Measurements from ENCODE around the gene MFAP1.
"Not testable (repeated sequence)": the region's sequence is repeated elsewhere in the genome, so short reads cannot be mapped to it uniquely, and the experiment has no call there.

The MFAP1 gene, protein sequence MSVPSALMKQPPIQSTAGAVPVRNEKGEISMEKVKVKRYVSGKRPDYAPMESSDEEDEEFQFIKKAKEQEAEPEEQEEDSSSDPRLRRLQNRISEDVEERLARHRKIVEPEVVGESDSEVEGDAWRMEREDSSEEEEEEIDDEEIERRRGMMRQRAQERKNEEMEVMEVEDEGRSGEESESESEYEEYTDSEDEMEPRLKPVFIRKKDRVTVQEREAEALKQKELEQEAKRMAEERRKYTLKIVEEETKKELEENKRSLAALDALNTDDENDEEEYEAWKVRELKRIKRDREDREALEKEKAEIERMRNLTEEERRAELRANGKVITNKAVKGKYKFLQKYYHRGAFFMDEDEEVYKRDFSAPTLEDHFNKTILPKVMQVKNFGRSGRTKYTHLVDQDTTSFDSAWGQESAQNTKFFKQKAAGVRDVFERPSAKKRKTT

DNA sequence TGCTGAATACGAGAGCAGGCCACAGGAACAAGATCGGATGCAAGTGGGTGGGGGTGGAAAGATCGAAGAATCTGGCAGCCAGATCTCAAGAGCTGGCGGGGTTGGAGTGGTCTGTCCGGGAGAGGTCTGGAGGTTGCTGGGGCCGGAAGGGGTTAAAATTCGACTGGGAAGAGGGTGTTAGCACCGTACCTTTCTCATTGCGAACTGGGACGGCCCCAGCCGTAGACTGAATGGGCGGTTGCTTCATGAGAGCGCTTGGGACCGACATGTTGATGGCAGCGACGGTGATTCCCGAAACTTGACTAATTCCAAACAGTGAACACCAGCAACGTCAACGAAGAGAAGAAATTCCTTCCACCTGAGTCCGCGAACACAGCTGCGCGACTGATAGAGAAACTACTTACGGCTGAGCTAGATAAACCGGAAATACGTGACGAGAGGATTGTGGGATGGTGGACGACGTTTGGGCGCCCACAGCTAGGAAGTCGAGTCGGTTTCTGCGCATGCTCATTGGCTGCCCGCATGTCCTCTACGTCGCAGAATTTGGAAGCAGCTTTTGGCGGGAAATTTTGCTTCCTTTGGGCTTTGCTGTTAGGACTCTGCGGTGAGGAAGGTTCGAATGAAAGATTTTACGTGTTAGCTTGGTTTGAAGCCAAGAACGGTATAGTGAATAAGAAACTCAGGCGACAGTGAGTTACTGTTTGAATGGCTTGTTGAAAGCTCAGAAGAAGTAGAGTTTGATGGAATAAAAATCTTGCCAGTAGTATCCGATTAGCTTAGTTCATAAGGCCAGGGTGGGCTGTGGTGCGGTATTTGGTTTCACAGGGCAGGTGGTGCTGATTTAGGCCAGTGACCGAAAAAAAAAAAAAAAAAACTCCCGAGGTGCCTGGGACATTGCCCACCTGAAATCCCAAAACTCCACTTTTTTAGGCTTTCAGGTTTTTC, at the start of gene MFAP1:
MFAP1 (minus strand) TSS at position 389 of the 945 bp plus-strand sequence; CDS start at position 268, 121 bp downstream.
- FAIRE-seq, result peak; percentile 84

DNA sequence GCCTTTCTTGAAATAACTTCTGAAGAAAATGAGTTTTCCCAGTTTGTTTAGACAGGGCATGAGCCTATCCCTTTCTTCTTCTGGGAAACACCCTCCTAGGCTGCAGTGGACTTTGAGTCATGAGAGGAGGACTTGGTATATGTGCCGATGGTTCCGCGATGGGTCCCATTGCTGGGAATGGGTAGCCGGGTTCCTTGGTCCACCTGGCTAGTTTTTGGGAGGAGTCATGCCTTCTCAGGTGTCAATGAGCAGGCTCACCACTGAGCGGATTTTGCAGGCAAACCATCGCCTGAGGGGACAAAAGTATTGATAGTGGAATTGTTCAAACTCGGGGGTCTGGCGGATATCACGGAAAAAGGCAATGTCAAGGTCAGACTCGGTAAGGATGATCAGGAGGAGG, 49.2 kb upstream of the MFAP1 start:
- FAIRE-seq, result no peak

DNA sequence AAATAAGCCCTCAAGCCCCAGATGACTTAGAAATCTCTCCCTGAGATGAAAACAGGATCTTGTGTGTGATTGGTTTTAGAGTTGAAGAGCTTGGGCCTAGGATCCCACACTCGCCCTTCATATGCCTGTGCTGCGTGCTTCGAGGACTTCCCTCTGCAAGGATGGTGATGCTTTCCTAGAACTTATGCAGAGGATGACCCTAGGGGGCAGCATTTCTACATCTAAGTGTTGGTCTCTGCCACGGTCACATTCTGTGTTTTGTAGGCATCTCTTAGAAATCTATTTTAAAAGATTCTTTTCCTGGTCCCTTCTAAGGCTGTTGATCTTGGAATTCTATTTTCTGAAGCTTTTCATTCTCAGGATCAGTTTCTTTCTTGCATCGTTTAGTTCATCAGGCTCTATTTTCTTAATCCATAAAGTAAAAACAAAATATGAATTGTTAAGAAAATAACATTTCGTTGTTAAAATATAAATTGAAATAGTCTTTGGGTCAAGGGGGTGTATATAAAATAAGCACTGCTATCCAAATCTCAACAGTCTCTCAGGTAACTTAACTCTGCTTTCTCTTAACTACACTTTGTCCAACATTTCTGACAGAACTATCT, 48.0 kb upstream of the MFAP1 start:
- no peak for FAIRE-seq

DNA sequence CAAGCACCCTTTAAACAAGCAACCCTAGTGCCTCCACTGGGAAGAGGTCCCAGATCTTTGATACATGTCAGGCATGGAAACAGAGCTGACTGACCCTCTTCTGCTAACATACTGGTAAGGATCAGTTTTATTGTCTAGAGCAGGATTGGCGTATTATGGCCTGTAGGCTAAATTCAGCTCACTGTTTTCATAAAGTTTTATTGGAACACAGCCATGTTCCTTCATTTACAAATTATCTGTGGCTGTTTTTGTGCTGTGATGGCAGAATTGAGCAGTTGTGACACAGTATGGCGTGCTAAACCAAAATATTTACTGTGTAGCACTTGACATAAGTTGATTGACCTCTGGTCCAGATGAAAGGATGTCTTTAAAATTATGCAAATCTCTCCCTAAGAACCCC, 47.3 kb upstream of the MFAP1 start:
- no peak for FAIRE-seq

DNA sequence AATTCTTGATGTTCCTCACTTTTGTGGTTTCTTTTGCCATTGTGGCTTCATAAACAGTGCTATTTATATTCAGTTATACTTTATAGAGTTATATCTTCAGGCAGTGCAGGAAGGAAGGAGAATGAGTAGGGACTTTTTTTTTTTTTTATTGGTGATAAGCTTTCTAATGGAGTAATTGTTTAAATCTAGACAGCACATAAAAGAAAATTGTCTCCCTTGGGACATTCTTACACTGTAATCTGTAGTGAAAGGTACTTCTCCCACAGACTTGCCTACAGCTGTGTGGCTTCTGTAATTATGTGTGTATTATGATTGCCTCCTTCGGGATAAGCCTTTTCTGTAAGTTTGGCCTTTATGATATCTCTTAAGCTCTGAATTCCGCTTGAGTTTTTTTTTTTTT, 43.9 kb upstream of the MFAP1 start:
- FAIRE-seq, result no peak

DNA sequence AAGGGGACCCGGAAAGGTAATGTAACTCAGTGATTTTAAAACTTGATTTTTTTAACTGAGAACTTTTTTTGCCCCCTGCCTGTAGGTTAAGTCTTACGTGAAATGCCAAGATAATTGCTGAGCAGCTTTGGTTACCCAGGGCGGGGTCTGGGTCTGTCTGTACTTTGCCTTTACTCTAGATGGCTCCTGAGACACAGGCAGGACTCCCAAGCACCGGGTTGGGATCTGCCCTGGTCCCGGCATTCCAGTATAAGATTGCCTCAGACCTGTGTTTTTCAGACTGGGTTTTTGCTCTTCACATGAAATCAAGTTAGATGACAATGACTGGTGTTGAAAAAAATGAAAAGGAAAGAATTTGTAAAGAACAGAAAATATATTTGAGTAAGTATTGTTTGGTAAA, 42.6 kb upstream of the MFAP1 start:
- no peak for FAIRE-seq

DNA sequence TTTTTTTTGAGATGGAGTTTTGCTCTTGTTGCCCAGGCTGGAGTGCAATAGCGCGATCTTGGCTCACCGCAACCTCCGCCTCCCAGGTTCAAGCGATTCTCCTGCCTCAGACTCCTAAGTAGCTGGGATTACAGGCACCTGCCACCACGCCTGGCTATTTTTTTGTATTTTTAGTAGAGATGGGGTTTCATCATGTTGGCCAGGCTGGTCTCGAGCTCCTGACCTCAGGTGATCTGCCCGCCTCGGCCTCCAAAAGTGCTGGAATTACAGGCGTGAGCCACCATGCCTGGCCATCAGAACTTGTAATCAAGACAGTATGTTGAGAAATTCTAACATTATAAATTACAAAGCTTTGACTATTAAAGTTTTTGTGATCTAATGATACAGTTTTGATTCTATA, 42.1 kb upstream of the MFAP1 start:
- not testable (repeated sequence) for FAIRE-seq

DNA sequence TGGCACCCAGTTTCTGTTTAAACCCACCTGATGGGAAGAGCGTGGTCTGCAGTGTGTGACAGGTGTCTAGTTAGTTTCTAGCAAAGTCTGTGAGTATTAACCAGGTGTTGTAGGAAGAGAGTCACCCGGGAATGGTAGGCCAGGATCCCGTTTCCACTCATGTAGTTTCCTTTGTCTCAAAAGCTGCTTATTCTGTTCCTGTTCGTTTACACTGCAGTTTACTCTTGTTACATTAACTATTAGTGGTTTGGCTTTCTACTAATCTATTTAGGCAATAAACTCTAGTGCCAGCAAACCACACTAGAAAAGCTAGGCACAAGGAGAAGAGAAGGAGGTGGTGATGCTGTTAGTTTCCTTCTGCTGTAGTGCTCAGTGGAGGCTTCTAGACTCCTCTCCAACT, 35.1 kb upstream of the MFAP1 start:
- no peak for FAIRE-seq

DNA sequence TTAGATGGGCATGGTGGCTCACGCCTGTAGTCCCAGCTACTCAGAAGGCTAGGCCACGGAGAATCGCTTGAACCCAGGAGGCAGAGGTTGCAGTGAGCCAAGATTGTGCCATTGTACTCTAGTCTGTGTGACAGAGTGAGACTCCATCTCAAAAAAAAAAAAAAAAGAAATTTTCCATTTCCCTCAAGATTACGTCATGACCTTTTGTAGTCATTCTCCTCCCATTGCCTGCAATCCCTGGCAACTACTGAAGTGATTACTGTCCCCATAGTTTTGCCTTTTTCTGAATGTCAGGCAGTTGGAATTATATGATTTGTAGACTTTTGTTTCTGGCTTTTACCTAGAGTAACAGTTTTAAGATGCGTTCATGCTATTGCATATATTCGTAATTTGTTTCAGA, 30.3 kb upstream of the MFAP1 start:
- no peak for FAIRE-seq

DNA sequence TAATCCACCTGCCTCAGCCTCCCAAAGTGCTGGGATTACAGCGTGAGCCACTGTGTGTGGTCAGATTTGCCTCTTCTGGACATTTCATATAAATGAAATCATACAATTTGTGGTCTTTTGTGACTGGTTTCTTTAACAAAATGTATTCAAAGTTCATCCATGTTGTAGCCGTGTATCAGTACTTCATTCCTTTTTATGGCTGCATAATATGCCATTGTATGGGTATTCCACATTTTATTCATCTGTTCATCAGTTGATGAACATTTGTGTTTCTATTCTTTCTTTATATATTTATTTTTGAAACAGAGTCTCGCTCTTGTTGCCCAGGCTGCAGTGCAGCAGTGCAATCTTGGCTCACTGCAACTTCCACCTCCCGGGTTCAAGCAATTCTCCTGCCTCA, 28.1 kb upstream of the MFAP1 start:
- no peak for FAIRE-seq

DNA sequence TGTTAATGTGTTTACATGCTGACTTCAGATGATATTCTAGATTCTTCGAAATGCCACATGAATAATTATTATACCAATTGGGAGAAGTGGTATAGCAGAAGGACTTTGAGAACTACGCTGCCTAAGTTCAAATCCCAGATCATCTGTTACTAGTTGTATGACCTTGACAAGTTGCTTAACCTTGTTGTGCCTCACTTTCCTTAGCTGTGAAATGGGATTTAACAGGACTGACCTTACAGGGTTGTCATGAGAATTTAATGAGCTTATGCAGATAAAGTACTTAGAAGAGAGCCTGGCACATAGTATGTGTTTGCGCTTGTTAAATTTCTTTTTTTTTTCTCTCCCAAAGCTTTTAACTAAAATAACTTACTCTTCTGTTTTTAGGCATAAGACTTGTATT, 26.8 kb upstream of the MFAP1 start:
- no peak for FAIRE-seq

DNA sequence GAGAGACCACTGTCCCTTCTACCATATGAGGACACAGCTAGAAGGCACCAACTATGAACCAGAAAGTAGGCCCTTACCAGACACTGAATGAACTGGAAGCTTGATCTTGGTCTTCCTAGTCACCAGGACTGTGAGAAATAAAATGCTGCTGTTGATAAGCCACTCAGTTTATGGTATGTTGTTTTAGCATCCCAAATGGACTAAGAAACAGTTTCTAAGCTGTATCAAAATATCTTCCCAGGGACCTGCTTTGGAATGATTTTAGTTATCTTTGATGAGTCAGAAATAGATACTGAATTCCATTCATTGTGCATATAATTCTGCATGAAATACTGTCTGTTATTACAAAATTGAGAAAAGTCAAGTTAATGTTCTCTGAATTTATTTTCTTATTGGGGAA, 20.9 kb upstream of the MFAP1 start:
- no peak for FAIRE-seq

DNA sequence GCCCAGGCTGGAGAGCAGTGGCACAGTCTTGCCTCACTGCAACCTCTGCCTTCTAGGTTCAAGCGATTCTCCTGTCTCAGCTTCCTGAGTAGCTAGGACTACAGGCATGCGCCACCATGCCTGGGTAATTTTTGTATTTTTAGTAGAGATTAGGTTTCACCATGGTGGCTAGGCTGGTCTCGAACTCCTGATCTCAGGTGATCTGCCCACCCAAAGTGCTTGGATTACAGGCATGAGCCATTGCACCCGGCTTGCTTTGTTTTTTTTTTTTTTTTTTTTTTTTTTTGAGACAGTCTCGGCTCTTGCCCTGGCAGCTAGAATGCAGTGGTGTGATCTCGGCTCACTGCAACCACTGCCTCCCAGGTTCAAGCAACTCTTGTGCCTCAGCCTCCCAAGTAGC, 8.0 kb upstream of the MFAP1 start:
- not testable (repeated sequence) for FAIRE-seq

DNA sequence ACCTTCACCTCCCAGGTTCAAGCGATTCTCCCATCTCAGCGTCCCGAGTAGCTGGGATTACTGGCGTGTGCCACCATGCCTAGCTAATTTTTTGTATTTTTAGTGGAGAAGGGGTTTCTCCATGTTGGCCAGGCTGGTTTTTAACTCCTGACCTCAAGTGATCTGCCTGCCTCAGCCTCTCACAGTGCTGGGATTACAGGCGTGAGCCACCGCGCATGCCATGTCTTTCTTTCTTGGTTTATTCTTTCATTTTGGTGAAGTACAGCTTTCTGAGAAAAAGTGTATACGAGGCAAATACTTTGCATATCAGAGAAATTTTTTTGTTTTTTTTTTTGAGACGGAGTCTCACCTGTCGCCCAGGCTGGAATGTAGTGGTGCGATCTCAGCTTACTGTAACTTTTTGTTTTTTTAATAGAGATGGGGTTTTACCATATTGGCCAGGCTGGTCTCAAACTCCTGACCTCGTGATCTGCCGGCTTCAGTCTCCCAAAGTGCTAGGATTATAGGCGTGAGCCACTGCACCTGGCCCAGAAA, 7.1 kb upstream of the MFAP1 start:
- FAIRE-seq, result not testable (repeated sequence)

DNA sequence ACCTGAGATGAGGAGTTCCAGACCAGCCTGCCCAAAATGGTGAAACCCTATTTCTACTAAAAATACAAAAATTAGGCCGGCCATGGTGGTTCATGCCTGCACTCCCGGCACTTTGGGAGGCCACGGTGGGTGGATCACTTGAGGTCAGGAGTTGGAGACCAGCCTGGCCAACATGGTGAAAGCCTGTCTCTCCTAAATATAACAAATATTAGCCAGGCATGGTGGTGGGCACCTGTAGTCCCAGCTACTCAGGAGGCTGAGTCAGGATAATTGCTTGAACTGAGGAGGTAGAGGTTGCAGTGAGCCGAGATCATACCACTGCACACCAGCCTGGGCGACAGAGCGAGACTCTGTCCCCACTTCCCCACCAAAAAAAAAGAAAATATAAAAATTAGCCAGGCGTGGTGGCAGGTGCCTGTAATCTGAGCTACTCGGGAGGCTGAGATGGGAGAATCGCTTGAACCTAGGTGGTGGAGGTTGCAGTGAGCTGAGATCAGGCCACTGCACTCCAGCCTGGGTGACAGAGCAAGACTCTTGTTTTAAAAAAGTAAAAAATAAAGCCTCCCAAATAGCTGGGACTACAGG, 6.3 kb upstream of the MFAP1 start:
- not testable (repeated sequence) for FAIRE-seq

DNA sequence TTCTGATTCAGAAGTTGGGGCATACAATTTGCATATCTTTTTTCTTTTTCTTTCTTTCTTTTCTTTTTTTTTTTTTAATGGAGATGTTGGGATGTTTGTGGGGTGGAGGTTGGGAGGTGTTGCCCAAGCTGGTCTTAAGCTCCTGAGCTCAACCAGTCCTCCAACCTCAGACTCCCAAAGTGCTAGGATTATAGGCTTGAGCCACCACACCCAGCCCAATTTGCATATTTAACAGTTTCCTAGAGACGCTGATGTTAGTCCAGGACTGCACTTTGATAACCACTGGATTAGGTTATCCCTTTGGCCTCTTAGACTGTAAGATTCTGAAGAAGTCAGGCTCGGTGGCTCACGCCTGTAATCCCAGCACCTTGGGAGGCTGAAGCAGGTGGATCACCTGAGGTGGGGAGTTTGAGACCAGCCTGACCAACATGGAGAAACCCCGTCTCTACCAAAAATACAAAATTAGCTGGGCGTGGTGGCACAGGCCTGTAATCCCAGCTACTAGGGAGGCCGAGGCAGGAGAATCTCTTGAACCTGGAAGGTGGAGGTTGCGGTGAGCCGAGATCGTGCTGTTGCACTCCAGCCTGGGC, 5.6 kb upstream of the MFAP1 start:
- not testable (repeated sequence) for FAIRE-seq

DNA sequence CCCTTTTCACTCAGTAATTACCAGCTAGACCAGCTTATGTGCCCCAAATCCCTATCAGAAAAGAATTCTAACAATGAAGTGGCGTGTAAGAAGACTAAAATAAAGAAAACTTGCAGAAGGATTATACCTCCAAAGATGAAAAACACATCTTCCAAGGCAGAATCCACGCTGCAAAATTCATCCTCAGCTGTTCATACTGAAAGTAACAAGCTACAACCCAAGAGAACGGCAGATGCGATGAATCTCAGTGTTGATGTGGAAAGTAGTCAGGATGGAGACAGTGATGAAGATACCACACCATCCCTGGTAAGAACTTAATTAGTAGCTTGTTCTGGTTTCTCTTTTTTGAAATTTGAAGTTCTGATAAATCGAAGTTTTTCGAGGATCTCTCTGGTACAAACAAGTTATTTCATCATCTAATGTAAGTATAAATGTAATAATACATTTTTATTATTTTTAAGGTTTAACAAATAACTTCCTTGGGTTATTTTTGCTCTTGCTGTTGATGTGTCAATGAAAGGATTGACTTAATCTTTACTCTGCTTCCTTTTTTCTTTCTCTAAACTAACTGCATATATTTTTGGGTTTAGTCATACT, 3.7 kb upstream of the MFAP1 start:
- FAIRE-seq, result no peak

DNA sequence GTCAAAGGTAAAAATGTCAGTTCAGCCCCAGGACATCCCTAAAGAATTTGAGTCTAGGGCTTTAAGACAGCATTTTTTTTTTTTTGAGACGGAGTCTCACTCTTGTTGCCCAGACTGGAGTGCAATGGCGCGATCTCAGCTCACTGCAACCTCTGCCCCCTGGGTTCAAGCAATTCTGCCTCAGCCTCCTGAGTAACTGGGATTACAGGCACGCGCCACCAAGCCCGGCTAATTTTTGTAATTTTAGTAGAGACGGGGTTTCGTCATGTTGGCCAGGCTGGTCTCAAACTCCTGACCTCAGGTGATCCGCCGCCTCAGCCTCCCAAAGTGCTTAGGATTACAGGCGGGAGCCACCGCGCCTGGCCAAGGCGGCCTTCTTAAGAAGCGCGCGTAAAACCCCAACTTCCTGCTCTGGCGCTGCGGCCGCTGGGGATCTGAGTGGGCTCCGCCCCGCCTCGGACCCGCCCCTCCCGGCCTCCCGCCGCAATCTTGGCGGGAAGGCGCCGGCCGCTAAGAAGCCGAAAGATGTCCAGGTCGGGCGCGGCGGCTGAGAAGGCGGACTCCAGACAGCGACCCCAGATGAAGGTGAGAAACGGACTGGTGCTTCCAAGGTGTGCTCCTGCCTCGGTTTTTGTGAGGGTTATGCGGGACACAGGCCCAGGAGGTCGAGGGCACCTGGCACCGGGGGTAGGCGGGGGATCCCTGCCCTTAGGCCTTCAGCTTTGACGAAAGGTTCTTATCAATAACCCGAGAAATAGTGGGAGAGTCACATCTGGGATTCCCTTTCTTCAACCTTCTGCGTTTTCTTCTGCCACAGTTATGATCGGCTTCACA, 2.2 kb upstream of the MFAP1 start, which contains the start of gene WDR76:
WDR76 (plus strand) TSS at position 495 of the 834 bp plus-strand sequence; CDS start at position 526, 31 bp downstream.
- no peak for FAIRE-seq

DNA sequence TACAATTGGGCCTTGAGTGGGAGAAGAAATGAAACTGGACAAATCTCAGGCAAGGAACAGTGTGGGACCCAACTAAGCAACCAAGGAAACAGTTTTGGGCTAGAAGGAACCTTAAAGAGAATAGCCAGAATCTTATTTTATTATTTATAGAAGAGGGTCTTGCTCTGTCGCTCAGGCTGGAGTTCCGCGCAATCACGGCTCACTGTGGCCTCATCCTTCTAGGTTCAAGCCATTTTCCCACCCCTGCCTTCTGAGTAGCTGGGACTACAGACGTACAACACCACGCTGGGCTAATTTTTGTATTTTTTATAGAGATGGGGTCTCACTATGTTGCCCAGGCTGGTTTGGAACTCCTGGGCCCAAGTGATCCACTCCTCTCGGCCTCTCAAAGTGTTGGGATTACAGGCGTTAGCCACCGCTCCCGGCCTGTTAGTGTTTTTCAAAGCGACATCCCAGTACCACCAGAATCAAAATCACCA, 1.6 kb upstream of the MFAP1 start:
- no peak for FAIRE-seq

DNA sequence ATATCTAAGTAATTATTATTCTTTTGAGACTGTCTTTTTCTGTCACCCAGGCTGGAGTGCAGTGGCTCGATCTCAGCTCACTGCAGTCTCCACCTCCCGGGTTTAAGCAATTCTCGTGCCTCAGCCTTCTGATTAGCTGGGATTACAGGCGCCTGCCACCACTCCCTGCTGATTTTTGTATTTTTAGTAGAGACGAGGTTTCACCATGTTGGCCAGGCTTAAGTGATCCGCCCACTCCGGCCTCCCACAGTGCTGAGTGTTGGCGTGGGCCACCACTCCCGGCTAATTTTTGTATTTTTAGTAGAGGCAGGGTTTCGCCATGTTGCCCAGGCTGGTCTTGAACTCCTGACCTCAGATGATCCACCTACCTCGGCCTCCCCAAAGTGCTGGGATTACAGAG, 815 bp upstream of the MFAP1 start:
- not testable (repeated sequence) for FAIRE-seq
